Stomach smooth muscle (tissue), 2 donors: Measurements from ENCODE around the gene C9orf50.

Experiments
- H3K27ac ChIP-seq: one replicate; pipeline ENCODE4 v1.7.0; 2013; ENCODE audit warnings: mild to moderate bottlenecking, low read length, inconsistent platforms
- H3K27me3 ChIP-seq, 2 donors: one replicate each; pipeline ENCODE4 v1.7.0; 2013; ENCODE audit warnings: low read length in 2 of 2; ENCODE audit not compliant: insufficient read depth in 2 of 2, control insufficient read depth in 1 of 2
- H3K36me3 ChIP-seq, 2 donors: one replicate each; pipeline ENCODE4 v1.7.0; 2013; ENCODE audit warnings: low read length in 2 of 2; ENCODE audit not compliant: control insufficient read depth in 2 of 2, insufficient read depth in 2 of 2
- H3K4me1 ChIP-seq: one replicate; pipeline ENCODE4 v1.7.0; 2013; ENCODE audit warnings: low read length; ENCODE audit not compliant: control insufficient read depth, insufficient read depth
- H3K4me3 ChIP-seq, 2 donors: one replicate each; pipeline ENCODE4 v1.7.0; 2013; ENCODE audit warnings: low read length in 2 of 2
- H3K9ac ChIP-seq, 2 donors: one replicate each; pipeline ENCODE4 v1.7.0; 2013; ENCODE audit warnings: low read length in 2 of 2, mild to moderate bottlenecking in 1 of 2
- H3K9me3 ChIP-seq, 2 donors: one replicate each; pipeline ENCODE4 v1.7.0; 2013; ENCODE audit warnings: low read length in 2 of 2; ENCODE audit not compliant: control insufficient read depth in 2 of 2
- donor health status: healthy.
- donor health status: Pancreatic carcinoma.

C9orf50 gene

DNA sequence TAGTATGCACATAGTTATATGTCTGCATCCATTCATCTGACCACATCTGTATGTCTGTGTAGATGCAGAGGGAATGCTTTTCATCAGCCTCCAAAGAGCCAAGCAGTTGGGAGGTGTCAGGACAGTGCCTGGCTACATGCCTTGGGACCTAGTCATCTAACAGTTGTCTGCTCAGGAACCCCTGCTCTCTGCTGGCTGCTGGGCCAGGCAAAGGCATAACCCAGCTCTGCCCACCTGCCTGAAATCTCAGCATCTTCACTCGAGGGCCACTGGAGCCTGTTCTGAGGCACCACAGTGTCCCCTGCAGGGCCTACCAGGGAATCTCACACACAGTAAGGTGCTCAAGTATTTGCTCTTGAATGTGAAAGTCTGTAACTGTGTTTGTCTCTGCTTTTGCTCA, 3.7 kb downstream of the C9orf50 start:
- Histone ChIP-seq H3K4me3 (no peak overlapping the region), H3K4me1 (peaks cover 22% of the 10 kb centered on the region), H3K9me3 (no peaks in the 10 kb centered on the region), H3K9ac (no peak overlapping the region), H3K27ac (no peak overlapping the region), H3K36me3 (no peaks in the 10 kb centered on the region), H3K27me3 (no peaks in the 10 kb centered on the region)

DNA sequence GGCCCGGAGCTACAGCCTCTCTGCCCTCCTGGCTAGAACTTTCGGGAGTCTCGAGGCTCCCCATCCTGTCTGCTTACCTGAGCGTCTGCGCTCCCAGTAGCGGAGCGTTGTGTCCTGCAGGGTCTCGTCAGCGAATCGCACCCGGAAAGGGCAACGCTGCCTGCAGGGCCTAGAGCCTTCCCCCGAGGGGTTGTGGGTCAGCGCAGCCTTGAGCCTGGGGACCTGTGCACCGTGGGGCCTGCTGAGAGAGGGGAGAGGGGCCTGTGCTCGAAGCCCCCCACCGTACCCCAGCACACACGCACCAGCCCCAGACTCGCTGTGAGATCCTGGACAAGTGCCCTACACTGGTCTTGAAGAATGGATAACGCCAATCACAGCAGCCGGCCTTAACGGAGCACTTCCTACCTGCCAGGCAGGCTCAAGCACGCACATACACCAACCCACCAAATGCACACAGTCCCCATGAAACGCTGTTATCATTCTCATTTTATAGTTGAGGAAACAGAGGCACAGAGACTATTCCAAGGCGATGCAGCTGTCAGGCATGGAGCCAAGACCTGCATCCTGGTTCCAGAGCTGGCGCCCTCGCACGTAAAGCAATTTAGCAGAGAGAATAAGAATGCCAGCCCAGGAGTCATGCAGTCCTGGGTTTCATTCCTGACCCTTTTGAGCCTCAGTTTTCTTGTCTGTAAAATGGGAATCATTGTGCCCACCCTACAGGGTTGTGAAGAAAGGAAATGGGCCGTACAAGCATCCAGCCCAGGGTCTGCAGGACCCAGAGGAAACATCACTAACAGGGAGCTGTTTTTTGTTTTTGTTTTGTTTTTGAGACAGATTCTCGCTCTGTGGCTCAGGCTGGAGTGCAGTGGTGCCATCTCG, 5.3 kb downstream of the C9orf50 start:
- H3K9ac ChIP-seq: no peak overlapping the region
- no peaks in the 10 kb centered on the region for H3K36me3 ChIP-seq
- no peak overlapping the region for H3K27ac ChIP-seq
- no peaks in the 10 kb centered on the region for H3K9me3 ChIP-seq
- H3K27me3 ChIP-seq: no peaks in the 10 kb centered on the region
- peaks cover 28% of the 10 kb centered on the region for H3K4me1 ChIP-seq
- H3K4me3 ChIP-seq: no peak overlapping the region

DNA sequence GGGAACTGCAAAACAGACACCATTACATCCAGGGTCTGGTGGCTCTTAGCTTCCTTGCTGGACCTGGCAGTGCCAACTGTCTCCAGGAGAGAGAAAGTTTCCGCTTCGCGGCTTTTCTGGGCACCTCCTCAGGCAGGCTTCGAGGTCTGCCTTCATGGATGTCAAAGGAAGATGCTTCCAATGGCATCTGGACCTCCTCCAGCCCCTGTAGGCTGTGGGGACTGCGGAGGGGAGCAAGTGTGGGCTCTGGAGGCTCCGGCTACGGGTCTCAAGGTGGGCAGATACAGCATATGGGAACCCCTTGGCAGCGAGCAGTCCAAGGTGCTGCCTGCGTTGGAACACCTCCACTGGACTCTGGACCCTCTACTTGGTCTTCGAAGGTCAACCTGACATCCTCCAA, 6.0 kb downstream of the C9orf50 start:
- Histone ChIP-seq H3K9me3 (no peaks in the 10 kb centered on the region), H3K4me3 (no peak overlapping the region), H3K4me1 (peaks cover 26% of the 10 kb centered on the region), H3K36me3 (no peaks in the 10 kb centered on the region), H3K27me3 (no peaks in the 10 kb centered on the region), H3K27ac (no peak overlapping the region), H3K9ac (no peak overlapping the region)

DNA sequence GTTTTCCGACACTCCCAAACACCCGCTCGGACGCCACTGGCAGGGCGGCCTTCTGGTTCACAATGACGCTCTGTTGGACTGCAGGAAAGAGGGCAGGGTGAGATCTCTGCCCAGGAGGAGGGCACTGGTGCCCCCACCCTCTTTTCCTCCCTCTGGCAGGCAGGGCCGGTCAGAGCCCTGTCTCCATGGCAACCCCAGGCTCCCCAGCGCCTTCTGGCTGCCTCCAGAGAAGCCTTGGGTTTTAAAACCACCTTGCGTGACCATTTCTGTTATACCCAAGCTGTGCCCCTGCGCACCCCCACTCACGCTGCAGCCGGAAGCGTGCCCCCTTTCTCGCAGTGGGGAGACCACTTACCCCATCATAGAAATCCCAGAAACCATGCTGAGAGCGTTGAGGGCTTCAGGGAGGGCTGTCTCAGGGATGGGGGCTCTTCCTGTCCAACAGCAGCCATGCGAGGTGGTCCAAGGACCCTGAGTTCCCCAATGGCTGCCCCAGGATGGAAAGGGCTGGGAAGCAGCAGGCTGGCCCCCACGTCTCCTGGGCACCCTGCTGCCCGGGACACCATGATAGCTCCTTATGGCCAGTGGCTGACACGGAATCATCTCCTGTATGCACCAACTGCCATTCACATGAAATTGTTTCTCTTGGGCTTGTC, 7.3 kb downstream of the C9orf50 start:
- Histone ChIP-seq H3K9me3 (no peaks in the 10 kb centered on the region), H3K4me3 (no peak overlapping the region), H3K4me1 (peaks cover 32% of the 10 kb centered on the region), H3K9ac (no peak overlapping the region), H3K27ac (no peak overlapping the region), H3K36me3 (no peaks in the 10 kb centered on the region), H3K27me3 (no peaks in the 10 kb centered on the region)

DNA sequence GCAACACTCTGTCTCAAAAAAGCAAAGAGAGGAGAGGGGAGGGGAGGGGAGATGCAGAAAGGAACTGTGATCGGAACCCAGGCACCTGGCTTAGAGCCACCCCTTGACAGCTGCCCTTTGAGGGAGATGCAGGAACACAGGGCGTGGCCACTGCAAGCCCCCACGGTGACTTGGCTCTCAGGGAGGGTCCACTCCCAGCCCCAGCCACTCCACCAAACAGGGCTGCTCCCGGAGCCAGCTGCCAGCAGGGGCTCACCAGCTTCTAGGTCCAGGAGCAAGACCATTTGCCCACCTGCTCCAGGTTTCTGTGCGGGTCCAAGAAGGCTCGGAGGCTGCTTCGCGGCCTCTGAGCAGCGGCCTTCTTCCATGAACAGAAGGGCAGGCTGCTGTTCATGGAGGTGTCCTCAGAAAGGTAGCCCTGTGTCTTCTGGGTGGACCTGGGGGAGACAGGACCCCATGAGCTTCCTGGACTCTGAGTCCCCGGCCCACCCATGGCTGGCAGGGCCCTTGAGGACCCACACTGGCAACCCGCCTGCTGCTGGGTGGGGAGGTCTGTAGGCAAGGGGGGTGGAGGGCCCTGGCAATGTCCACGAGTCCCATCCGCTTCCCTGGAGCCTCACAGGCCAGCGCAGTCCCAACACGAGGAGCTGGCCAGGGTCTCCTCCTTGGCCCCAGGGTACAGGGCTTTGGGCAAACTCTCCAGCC, 7.9 kb downstream of the C9orf50 start:
- Histone ChIP-seq H3K4me3 (no peak overlapping the region), H3K4me1 (peaks cover 36% of the 10 kb centered on the region), H3K9ac (no peak overlapping the region), H3K27me3 (no peaks in the 10 kb centered on the region), H3K9me3 (no peaks in the 10 kb centered on the region), H3K27ac (no peak overlapping the region), H3K36me3 (no peaks in the 10 kb centered on the region)

DNA sequence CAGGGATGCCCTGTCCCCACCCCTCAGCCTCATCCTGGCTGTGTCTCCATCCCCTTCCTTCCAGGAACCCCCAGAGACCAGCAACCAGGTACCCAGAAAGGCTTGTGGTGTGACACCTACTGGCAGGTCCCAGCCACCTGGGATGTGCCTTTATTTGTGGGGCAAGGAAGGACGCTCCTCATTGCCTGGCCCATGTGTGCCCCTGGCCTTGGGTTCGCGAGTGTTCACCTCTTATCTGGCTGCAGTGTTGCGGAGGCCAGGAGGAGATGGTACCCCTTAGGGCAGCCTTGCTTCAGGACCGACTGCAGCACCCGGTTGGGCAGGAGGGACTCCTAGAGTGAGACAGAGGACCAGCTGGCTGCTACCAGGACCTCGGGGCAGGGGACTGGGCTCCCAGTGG, 8.8 kb downstream of the C9orf50 start:
- Histone ChIP-seq H3K4me3 (no peak overlapping the region), H3K9ac (no peak overlapping the region), H3K4me1 (peaks cover 45% of the 10 kb centered on the region), H3K36me3 (no peaks in the 10 kb centered on the region), H3K27me3 (no peaks in the 10 kb centered on the region), H3K27ac (no peak overlapping the region), H3K9me3 (no peaks in the 10 kb centered on the region)

DNA sequence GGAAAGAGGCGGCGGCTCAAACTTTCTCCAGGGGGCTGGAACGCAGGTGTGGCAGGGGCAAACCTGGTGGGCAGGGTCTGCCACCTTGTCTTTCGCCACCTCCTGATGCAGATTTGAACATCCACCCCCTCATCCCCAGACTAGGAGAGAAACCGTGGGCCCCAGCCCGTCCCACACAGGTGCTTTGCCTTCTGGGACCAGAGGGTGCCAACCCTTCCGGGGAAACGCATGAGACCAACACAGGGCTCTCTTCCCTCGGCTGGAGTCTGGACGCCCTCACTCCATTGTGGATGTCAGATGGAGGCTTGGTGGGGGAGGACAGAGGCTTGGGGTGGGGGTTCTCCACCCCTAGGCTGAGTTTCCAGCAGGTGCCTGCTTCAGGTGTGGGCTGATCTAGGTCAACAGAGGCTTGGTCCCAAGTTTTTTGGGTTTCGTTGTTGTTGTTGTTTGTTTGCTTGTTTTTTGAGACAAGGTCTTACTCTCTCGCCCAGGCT, 9.5 kb downstream of the C9orf50 start:
- peaks cover 50% of the 10 kb centered on the region for H3K4me1 ChIP-seq
- H3K27ac ChIP-seq: peak overlapping the region; percentile 69
- peak overlapping the region in 1 of 2 donors; percentile 83 for H3K4me3 ChIP-seq
- H3K36me3 ChIP-seq: no peaks in the 10 kb centered on the region
- no peaks in the 10 kb centered on the region for H3K9me3 ChIP-seq
- H3K9ac ChIP-seq: peak overlapping the region; percentile 86 to 92
- no peaks in the 10 kb centered on the region for H3K27me3 ChIP-seq

DNA sequence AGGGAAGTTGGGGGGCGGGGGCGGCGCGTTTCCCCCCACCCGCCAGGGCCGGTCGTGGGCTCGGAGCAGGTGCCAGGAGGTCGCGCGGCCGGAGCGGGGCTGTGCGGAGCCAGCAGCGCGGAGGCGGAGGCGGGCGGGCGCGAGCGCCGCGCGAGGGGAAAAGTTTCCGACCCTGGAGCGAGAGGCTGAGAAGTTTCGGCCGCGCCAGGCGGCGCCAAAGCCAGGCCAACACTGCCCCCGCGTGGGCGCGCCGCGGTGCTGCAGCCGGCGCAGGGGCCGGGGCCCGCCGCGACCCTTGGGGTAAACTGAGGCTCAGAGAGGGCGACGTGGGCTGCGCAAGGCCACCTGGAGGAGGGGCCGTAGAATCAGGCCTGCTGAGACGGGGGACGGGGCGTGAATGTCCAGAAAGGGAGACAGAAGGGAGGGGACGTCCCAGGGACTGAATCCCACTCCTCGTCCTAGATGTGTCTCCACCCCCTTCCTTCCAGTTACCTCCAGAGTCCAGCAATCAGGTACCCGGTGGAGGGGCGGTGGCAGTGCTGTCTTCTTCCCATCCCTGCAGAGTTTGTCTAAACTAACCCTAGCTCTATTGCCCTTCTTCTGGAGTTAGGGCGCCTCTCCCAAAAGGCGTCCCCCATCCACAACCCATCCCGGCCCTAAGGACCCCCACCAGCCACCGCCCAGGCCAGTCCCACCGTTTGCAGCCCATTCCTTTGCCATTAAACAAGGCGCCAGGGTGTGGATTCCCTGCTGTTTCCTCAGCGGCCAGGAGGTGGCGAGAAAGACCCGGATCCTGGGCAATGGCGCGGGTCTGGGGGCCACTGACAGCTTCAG, 10.2 kb downstream of the C9orf50 start:
- Histone ChIP-seq H3K4me3 (peak overlapping the region; percentile 83 to 90), H3K27me3 (no peaks in the 10 kb centered on the region), H3K9me3 (no peaks in the 10 kb centered on the region), H3K9ac (peak overlapping the region; percentile 86 to 92), H3K4me1 (peaks cover 51% of the 10 kb centered on the region), H3K36me3 (no peaks in the 10 kb centered on the region), H3K27ac (peak overlapping the region; percentile 69)

DNA sequence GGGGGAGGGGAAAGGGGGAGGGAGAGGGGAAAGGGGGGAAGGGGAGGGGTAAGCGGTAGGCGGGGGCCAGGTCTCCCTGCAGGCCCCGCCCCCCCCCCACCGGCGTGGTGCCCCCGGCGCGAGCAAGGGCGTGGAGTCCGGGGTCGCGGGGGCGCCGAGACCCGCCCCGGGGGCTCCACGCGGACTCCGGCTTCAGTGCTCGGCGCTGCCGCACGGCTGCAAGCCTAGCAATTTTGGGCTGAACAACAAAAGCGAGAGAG, 10.8 kb downstream of the C9orf50 start:
- Histone ChIP-seq H3K4me1 (peaks cover 51% of the 10 kb centered on the region), H3K36me3 (no peaks in the 10 kb centered on the region), H3K4me3 (peak overlapping the region; percentile 83 to 90), H3K9me3 (no peaks in the 10 kb centered on the region), H3K27ac (peak overlapping the region; percentile 69), H3K27me3 (no peaks in the 10 kb centered on the region), H3K9ac (peak overlapping the region; percentile 29 to 86)

DNA sequence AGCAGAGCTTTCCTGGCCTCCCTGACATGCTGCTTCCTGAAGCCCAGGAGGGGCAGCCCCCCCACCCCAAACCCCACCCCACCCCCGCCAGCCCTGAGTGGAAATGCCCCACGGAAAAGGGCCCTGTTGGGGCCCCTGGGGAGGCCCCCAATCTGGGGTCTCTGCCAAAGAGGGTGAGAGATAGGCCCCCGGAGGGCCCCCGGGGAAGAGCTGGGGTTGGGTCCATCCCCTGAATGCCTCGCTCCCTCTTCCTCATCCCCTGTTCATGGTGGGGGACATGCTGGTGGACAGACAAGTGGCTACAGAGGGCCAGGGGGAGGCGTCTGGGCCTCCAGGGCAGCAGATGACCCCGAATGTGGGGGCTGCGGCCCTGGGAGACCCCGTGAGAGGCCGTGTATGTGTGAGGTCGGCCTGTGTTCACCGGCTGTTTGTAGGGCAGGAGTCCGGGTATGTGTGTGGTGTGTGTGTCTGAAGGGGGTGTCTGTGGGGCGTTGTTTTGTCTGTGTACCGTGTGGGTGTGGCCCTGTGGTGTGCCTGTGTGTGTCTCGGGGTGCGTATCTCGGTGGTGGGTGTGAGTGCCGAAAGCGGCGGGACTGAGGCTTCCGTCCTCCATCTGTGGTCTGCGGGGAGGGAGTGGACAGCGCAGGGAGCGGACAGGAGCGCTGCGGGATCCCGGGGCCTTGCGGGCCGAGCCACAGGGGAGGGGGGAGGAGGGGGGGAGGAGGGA, 11.3 kb downstream of the C9orf50 start:
- Histone ChIP-seq H3K4me3 (peak overlapping the region in 1 of 2 donors; percentile 59), H3K27ac (peak overlapping the region; percentile 77), H3K9me3 (no peaks in the 10 kb centered on the region), H3K9ac (peak overlapping the region; percentile 36 to 64), H3K4me1 (peaks cover 51% of the 10 kb centered on the region), H3K27me3 (no peaks in the 10 kb centered on the region), H3K36me3 (no peaks in the 10 kb centered on the region)
